Central memory CD8-positive, alpha-beta T cell (primary cell): ENCODE results near the gene GBF1.
"Not testable (repeated sequence)": the region's sequence is repeated elsewhere in the genome, so short reads cannot be mapped to it uniquely, and the experiment has no call there.

Source experiments
- ATAC-seq: fragments of 150-1000 bp; cut with Tn5 transposase; replicated peaks from 2 replicates; pipeline ENCODE4 v1.10.0; 2022; ENCODE audit warnings: mild to moderate bottlenecking, moderate FRiP score, moderate number of reproducible peaks; ENCODE audit not compliant: poor library complexity, severe bottlenecking; ENCODE audit errors: extremely low read depth
- DNase-seq, 2 donors: peaks; one replicate each; pipeline ENCODE4 v3.0.0; 2021; ENCODE audit warnings: low spot score in 2 of 2
- H3K27ac Mint-ChIP-seq: one replicate; pipeline ENCODE4 v1.8.0; 2022; ENCODE audit warnings: low read depth, mild to moderate bottlenecking, moderate library complexity, mixed read lengths
- H3K27me3 Mint-ChIP-seq: one replicate; pipeline ENCODE4 v1.8.0; 2022; ENCODE audit warnings: mixed read lengths
- H3K36me3 Mint-ChIP-seq: one replicate; pipeline ENCODE4 v1.8.0; 2022; ENCODE audit warnings: mild to moderate bottlenecking, moderate library complexity, mixed read lengths; ENCODE audit not compliant: insufficient read depth
- H3K4me1 Mint-ChIP-seq: one replicate; pipeline ENCODE4 v1.8.0; 2022; ENCODE audit warnings: mixed read lengths
- H3K4me3 Mint-ChIP-seq: one replicate; pipeline ENCODE4 v1.8.0; 2022; ENCODE audit warnings: mild to moderate bottlenecking, moderate library complexity, mixed read lengths
- H3K9me3 Mint-ChIP-seq: one replicate; pipeline ENCODE4 v1.8.0; 2022; ENCODE audit warnings: mixed read lengths

The GBF1 gene

GRCh38 chr10:102300912-102301311 is 55.6 kb downstream of the GBF1 start:
- not testable (repeated sequence) for ATAC-seq, H3K4me3 Mint-ChIP-seq, H3K27me3 Mint-ChIP-seq, H3K27ac Mint-ChIP-seq, H3K36me3 Mint-ChIP-seq, DNase-seq, H3K9me3 Mint-ChIP-seq
- H3K4me1 Mint-ChIP-seq, result peaks cover 17% of the 10 kb centered on the region

- H3K9me3 Mint-ChIP-seq, DNase-seq, H3K27me3 Mint-ChIP-seq, H3K27ac Mint-ChIP-seq, ATAC-seq, H3K36me3 Mint-ChIP-seq, H3K4me3 Mint-ChIP-seq: not testable (repeated sequence)
- peaks cover 17% of the 10 kb centered on the region for H3K4me1 Mint-ChIP-seq
Observed at GRCh38 chr10:102301332-102301731, 56.0 kb downstream of the GBF1 start.

- ATAC-seq, result no peak
- Mint-ChIP-seq H3K4me1 (peaks cover 17% of the 10 kb centered on the region), H3K9me3 (no peaks in the 10 kb centered on the region), H3K27me3 (no peaks in the 10 kb centered on the region), H3K4me3 (no peak overlapping the region), H3K36me3 (peaks cover 6% of the 10 kb centered on the region), H3K27ac (no peak overlapping the region)
- DNase-seq, result no peak
Observed at GRCh38 chr10:102302611-102303010, 57.3 kb downstream of the GBF1 start.

- ATAC-seq (no peak), DNase-seq (no peak)
- no peaks in the 10 kb centered on the region for H3K27me3 Mint-ChIP-seq
- no peak overlapping the region for H3K27ac Mint-ChIP-seq
- peaks cover 22% of the 10 kb centered on the region for H3K4me1 Mint-ChIP-seq
- H3K36me3 Mint-ChIP-seq, result peaks cover 4% of the 10 kb centered on the region
- H3K4me3 Mint-ChIP-seq, result no peak overlapping the region
- H3K9me3 Mint-ChIP-seq, result no peaks in the 10 kb centered on the region
Observed at GRCh38 chr10:102306006-102306405, 60.7 kb downstream of the GBF1 start.

GRCh38 chr10:102306710-102307109 is 61.4 kb downstream of the GBF1 start:
- Mint-ChIP-seq H3K36me3 (peaks cover 4% of the 10 kb centered on the region), H3K27ac (no peak overlapping the region)

GRCh38 chr10:102308318-102308717 is 63.0 kb downstream of the GBF1 start:
- H3K4me1 Mint-ChIP-seq, result peaks cover 43% of the 10 kb centered on the region
- not testable (repeated sequence) for ATAC-seq, H3K27me3 Mint-ChIP-seq, H3K4me3 Mint-ChIP-seq, H3K9me3 Mint-ChIP-seq, DNase-seq, H3K27ac Mint-ChIP-seq, H3K36me3 Mint-ChIP-seq

More at GRCh38 chr10:102306710-102307109, 61.4 kb downstream of the GBF1 start:
- Mint-ChIP-seq H3K4me1 (peaks cover 29% of the 10 kb centered on the region), H3K9me3 (no peaks in the 10 kb centered on the region), H3K27me3 (no peaks in the 10 kb centered on the region), H3K4me3 (no peak overlapping the region)
- DNase-seq (no peak), ATAC-seq (no peak)

GRCh38 chr10:102309236-102309635 is 63.9 kb downstream of the GBF1 start:
- Mint-ChIP-seq H3K36me3 (peaks cover 4% of the 10 kb centered on the region), H3K27me3 (no peaks in the 10 kb centered on the region), H3K4me1 (peaks cover 50% of the 10 kb centered on the region), H3K4me3 (no peak overlapping the region), H3K9me3 (no peaks in the 10 kb centered on the region), H3K27ac (no peak overlapping the region)
- no peak for ATAC-seq
- DNase-seq, result no peak

GRCh38 chr10:102309916-102310315 is 64.6 kb downstream of the GBF1 start:
- peaks cover 6% of the 10 kb centered on the region for H3K36me3 Mint-ChIP-seq
- no peak overlapping the region for H3K4me3 Mint-ChIP-seq
- H3K9me3 Mint-ChIP-seq, result no peaks in the 10 kb centered on the region
- no peaks in the 10 kb centered on the region for H3K27me3 Mint-ChIP-seq
- DNase-seq (no peak), ATAC-seq (no peak)
- H3K27ac Mint-ChIP-seq, result peak overlapping the region; percentile 4
- H3K4me1 Mint-ChIP-seq, result peaks cover 55% of the 10 kb centered on the region

GRCh38 chr10:102310361-102311024 is 65.2 kb downstream of the GBF1 start:
- H3K4me3 Mint-ChIP-seq, result no peak overlapping the region
- H3K9me3 Mint-ChIP-seq, result no peaks in the 10 kb centered on the region
- no peaks in the 10 kb centered on the region for H3K27me3 Mint-ChIP-seq
- H3K36me3 Mint-ChIP-seq, result peaks cover 6% of the 10 kb centered on the region
- peaks cover 55% of the 10 kb centered on the region for H3K4me1 Mint-ChIP-seq
- no peak overlapping the region for H3K27ac Mint-ChIP-seq
- ATAC-seq, result no peak
- DNase-seq, result no peak

- ATAC-seq, result no peak
- no peaks in the 10 kb centered on the region for H3K27me3 Mint-ChIP-seq
Observed at GRCh38 chr10:102311025-102311420, 65.7 kb downstream of the GBF1 start.

GRCh38 chr10:102312683-102313082 is 67.4 kb downstream of the GBF1 start:
- ATAC-seq, result no peak
- Mint-ChIP-seq H3K27me3 (no peaks in the 10 kb centered on the region), H3K36me3 (peaks cover 4% of the 10 kb centered on the region), H3K27ac (no peak overlapping the region), H3K4me3 (no peak overlapping the region), H3K4me1 (peaks cover 62% of the 10 kb centered on the region), H3K9me3 (no peaks in the 10 kb centered on the region)
- DNase-seq, result no peak

More at GRCh38 chr10:102311025-102311420, 65.7 kb downstream of the GBF1 start:
- Mint-ChIP-seq H3K27ac (no peak overlapping the region), H3K9me3 (no peaks in the 10 kb centered on the region), H3K4me1 (peaks cover 55% of the 10 kb centered on the region), H3K36me3 (peaks cover 6% of the 10 kb centered on the region), H3K4me3 (no peak overlapping the region)
- DNase-seq, result no peak

GRCh38 chr10:102313221-102313896 is 68.0 kb downstream of the GBF1 start:
- Mint-ChIP-seq H3K27me3 (no peaks in the 10 kb centered on the region), H3K9me3 (no peaks in the 10 kb centered on the region), H3K4me3 (no peak overlapping the region), H3K36me3 (peaks cover 4% of the 10 kb centered on the region), H3K27ac (no peak overlapping the region), H3K4me1 (peaks cover 62% of the 10 kb centered on the region)
- no peak for ATAC-seq
- no peak for DNase-seq

GRCh38 chr10:102314801-102315200 is 69.5 kb downstream of the GBF1 start:
- Mint-ChIP-seq H3K27ac (peak overlapping the region; percentile 67), H3K27me3 (no peaks in the 10 kb centered on the region), H3K4me1 (peaks cover 58% of the 10 kb centered on the region)

More at GRCh38 chr10:102314801-102315200, 69.5 kb downstream of the GBF1 start:
- DNase-seq (no peak), ATAC-seq (no peak)
- Mint-ChIP-seq H3K36me3 (peaks cover 4% of the 10 kb centered on the region), H3K9me3 (no peaks in the 10 kb centered on the region), H3K4me3 (no peak overlapping the region)
